GM12875 (cell line): ENCODE data around the gene STX8.

Experiments used
- H3K4me3 ChIP-seq: one replicate; pipeline ENCODE4 v1.5.1; 2011; ENCODE audit warnings: low read depth, low read length, control low read depth
- TF ChIP-seq, protein P1 (sequence below): IDR thresholded peaks from 2 replicates; pipeline ENCODE4 v1.5.1; 2011; ENCODE audit warnings: low read depth, mild to moderate bottlenecking, control low read depth, inconsistent platforms, low read length, moderate library complexity, borderline replicate concordance; ENCODE audit not compliant: insufficient read depth

Gene STX8

DNA sequence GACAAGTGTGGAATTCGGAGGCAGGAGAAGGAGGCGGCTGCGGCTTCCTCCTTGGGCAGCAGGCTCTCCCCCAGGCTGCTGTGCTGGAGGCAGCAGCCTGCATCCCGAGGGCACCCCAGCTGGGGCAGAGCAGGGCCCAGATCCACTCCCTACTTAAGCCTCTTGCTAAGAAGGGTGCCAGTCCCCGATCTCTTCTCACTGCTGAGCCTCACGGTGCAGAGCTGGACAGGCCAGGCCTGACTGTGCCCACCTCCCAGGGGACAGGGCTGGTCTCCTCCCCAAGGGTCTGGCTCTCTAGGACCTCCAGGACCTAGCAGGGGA is 343.5 kb downstream of the STX8 start:
- TF ChIP-seq, protein P1, sequence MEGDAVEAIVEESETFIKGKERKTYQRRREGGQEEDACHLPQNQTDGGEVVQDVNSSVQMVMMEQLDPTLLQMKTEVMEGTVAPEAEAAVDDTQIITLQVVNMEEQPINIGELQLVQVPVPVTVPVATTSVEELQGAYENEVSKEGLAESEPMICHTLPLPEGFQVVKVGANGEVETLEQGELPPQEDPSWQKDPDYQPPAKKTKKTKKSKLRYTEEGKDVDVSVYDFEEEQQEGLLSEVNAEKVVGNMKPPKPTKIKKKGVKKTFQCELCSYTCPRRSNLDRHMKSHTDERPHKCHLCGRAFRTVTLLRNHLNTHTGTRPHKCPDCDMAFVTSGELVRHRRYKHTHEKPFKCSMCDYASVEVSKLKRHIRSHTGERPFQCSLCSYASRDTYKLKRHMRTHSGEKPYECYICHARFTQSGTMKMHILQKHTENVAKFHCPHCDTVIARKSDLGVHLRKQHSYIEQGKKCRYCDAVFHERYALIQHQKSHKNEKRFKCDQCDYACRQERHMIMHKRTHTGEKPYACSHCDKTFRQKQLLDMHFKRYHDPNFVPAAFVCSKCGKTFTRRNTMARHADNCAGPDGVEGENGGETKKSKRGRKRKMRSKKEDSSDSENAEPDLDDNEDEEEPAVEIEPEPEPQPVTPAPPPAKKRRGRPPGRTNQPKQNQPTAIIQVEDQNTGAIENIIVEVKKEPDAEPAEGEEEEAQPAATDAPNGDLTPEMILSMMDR, result no peak
- no peak overlapping the region for H3K4me3 ChIP-seq

DNA sequence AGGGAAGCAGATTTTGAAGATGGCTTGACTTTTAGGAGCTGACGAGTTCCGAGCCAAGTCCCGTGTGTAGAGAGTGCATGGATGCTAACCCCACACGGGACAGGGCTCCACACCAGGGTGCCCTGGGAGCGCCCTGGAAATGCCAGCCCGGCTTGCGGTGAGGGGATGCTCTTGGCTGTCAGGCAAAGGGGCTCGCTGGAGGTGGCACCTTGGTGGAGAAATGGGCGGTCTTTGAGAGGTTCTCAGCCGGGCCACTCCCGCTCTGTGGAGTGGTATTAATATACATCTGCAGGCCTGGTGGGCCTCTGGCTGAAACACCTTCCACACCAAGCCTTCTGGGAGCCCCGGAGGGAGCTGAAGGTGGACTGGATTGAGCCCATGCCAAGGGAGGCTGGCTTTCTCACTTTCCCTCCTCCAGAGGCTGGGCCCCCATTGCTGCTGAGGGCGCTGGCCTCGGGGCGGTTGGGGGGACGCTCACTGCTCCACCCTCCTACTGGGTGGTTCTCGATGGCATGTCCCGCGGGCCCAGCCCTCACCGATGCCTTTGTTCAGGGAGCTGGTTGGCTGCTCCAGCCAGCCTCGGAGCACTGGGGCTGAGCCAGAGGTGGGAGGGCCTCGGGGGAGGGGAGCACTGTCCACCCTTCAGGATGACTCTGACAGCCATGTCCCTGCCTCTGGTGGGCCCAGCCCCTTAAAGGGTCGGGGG is 344.0 kb downstream of the STX8 start:
- no peak overlapping the region for H3K4me3 ChIP-seq
- TF ChIP-seq, protein P1, result no peak

DNA sequence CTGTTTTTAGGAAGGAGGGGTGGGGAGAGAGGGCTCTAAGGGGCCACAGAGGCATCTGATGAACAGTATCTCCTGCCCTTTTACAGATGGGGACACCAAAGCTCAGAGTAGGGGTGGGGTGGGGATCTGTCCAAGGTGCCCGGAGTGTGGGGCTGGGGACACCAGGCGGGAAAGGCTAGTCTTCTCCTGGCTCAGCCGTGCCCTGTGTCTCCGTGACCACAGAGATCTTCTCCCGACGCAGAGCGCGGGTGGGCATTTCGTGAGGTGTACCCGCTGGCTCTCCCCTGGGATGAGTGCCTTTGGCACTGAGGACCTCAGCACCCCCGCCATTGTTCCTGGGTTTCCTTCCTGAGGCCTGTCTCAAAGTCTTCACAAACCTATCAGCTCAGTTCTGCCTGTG is 344.8 kb downstream of the STX8 start:
- TF ChIP-seq, protein P1, result no peak
- no peak overlapping the region for H3K4me3 ChIP-seq

DNA sequence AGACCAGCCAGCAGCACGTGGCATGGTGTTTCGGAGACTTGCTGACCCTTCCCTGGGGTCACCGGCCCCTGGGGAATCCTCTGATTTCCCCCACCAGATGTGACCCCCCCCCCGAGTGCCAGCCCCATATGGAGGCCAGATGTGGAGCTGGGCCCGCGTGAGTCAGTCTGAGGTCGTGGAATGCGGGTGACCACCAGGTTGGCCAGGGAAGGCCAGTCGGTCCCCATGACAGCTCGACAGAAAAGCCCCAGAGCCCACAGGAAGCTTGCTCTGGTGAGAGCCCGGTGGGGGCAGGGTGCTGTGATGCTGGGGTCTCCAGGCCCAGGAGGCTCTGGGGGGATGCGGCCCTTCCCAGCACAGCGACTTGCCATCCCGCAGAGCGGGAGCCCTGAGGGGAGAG is 345.3 kb downstream of the STX8 start:
- H3K4me3 ChIP-seq, result no peak overlapping the region
- TF ChIP-seq, protein P1, result no peak

DNA sequence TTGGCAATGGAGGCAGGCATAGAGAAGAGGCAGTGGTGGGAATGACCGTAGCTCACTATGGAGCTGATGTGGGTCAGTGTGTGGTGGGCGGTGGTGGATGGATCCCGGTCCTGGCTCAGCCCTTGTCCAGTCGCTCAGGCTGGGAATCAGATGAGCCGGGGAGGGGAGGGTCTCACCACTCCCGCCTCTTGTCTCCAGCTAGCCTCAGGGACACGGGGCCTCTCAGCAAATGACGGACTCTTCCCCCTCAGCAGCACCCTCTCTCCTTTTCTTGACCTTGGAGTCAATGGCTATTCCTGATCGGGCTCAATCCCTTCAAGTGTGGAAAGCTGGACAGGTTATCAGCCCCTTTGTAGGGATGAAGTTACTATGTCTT is 345.8 kb downstream of the STX8 start:
- no peak overlapping the region for H3K4me3 ChIP-seq
- TF ChIP-seq, protein P1, result no peak

DNA sequence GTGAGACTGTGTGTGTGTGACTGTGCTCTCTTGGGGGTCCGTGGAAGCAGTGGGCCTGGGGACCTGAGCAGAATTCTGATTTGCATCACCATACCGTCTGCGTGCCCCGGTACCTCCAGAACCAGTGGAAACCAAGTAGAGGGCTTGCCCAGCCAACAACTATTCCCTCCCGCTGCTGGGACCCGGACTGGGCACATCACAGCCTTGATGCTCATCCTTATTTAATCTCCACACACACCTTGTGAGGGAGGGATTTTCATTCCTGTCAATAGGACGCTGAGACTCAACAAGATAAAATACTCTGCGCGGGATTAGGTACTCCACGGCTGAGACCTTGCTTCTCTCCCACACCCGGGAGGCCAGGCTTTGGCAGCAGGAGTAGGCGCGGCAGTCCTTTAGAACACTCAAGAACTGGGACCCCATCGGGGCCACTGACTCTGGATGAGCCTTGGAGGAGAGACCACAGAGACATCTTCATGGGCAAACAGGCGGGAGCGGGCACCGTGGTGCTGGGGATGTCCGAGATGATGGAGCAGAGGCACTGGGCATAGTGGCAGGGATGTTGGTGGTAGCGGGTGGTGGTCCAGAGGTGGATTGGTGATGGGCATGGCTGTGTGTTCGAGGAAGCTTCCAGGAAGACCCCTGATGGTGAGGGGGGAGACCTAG is 346.3 kb downstream of the STX8 start:
- TF ChIP-seq, protein P1, result no peak
- no peak overlapping the region for H3K4me3 ChIP-seq
